HepG2 (cell line): ENCODE measurements around the gene DCDC2. TPM values are rescaled to one million over a fixed set of nuclear protein-coding genes. Genes with fewer than 3 reads are reported as not detected.
"Not testable (repeated sequence)": the region's sequence is repeated elsewhere in the genome, so short reads cannot be mapped to it uniquely, and the experiment has no call there.

Source experiments
- ARID4A ChIP-seq: sonication (generic); formaldehyde crosslinking; IDR thresholded peaks from 2 replicates; pipeline ENCODE4 v1.5.0; 2020; ENCODE audit warnings: mild to moderate bottlenecking, missing genetic modification reagents, borderline replicate concordance
- ELF4 ChIP-seq: sonication (generic); formaldehyde crosslinking; IDR thresholded peaks from 2 replicates; pipeline ENCODE4 v1.5.0; 2020; ENCODE audit warnings: missing genetic modification reagents, mild to moderate bottlenecking, moderate library complexity, borderline replicate concordance
- MIXL1 ChIP-seq: IDR thresholded peaks from 2 replicates; pipeline ENCODE4 v1.6.1; 2016
- NKX3-1 ChIP-seq: sonication (generic); formaldehyde crosslinking; IDR thresholded peaks from 2 replicates; pipeline ENCODE4 v1.5.0; 2020; ENCODE audit warnings: missing genetic modification reagents
- SOX6 ChIP-seq, 2 experiments: fragments of 450-650 bp in 1 of 2; sonication (generic) in 1 of 2; formaldehyde crosslinking in 1 of 2; IDR thresholded peaks; 2 replicates each; pipeline versions ENCODE4 v1.4.0 to v1.6.1; 2017 to 2020; ENCODE audit warnings: antibody characterized with exemption in 1 of 2, mild to moderate bottlenecking in 1 of 2, missing genetic modification reagents in 1 of 2
- YY1 ChIP-seq: IDR thresholded peaks from 2 replicates; pipeline ENCODE4 v1.6.1; 2011; ENCODE audit warnings: low read length, low read depth, moderate library complexity, mild to moderate bottlenecking; ENCODE audit not compliant: insufficient read depth, insufficient replicate concordance
- ZBTB10 ChIP-seq: sonication (generic); formaldehyde crosslinking; IDR thresholded peaks from 2 replicates; pipeline ENCODE4 v1.4.0; 2020; ENCODE audit warnings: missing genetic modification reagents, borderline replicate concordance
- ZBTB20 ChIP-seq: sonication (generic); formaldehyde crosslinking; IDR thresholded peaks from 2 replicates; pipeline ENCODE4 v1.8.1; 2023; ENCODE audit warnings: missing genetic modification reagents, low read depth, mild to moderate bottlenecking, borderline replicate concordance
- ZBTB25 ChIP-seq: IDR thresholded peaks from 2 replicates; pipeline ENCODE4 v1.6.1; 2018; ENCODE audit warnings: missing genetic modification reagents
- ZBTB3 ChIP-seq: sonication (generic); formaldehyde crosslinking; IDR thresholded peaks from 2 replicates; pipeline ENCODE4 v1.4.0; 2020; ENCODE audit warnings: low read depth, mild to moderate bottlenecking, moderate library complexity, missing genetic modification reagents, borderline replicate concordance
- ZNF629 ChIP-seq: sonication (generic); formaldehyde crosslinking; conservative IDR thresholded peaks from 2 replicates; pipeline ENCODE4 v1.5.0; 2020; ENCODE audit warnings: missing genetic modification reagents
- polyA plus RNA-seq, 8 experiments: library from polyadenylated mRNA; depleted of rRNA in 3 of 8; stranded (reverse) in 7 of 8; unstranded in 1 of 8; fragments of >200 nt; fragmentation: Illumina TruSeq in 4 of 8; extraction: Trizol in 4 of 8; gene quantifications; 2 replicates each; pipeline versions ENCODE4 v1.2.1 to v1.2.3, GENCODE V29; 2011 to 2016; ENCODE audit warnings: low read depth in 4 of 8, missing spikeins in 1 of 8, mixed read lengths in 1 of 8; ENCODE audit not compliant: insufficient read depth in 1 of 8
- total RNA-seq, 5 experiments: library from RNA; depleted of rRNA; stranded (reverse); fragments of >200 nt; fragmentation: Illumina TruSeq; extraction: Trizol; gene quantifications; 2 replicates each; pipeline ENCODE4 v1.2.3, GENCODE V29; 2016; ENCODE audit warnings: low read depth in 1 of 5
- TF ChIP-seq, protein P1 (sequence below): sonication (generic); formaldehyde crosslinking; IDR thresholded peaks from 2 replicates; pipeline ENCODE4 v1.5.1; 2020; ENCODE audit warnings: mild to moderate bottlenecking, moderate library complexity, missing genetic modification reagents
- TF ChIP-seq, protein P2 (sequence below): IDR thresholded peaks from 2 replicates; pipeline ENCODE4 v1.6.1; 2016; ENCODE audit warnings: low read depth, borderline replicate concordance
- TF ChIP-seq, protein P3 (sequence below): sonication (generic); formaldehyde crosslinking; IDR thresholded peaks from 2 replicates; pipeline ENCODE4 v1.4.0; 2020; ENCODE audit warnings: missing genetic modification reagents

The DCDC2 gene
- total and polyA plus RNA-seq, 2 of the 13 experiments (the other 11 are each of a cell fraction or from before 2014, with no cell fraction given): 9.0 to 36.2 TPM

DNA sequence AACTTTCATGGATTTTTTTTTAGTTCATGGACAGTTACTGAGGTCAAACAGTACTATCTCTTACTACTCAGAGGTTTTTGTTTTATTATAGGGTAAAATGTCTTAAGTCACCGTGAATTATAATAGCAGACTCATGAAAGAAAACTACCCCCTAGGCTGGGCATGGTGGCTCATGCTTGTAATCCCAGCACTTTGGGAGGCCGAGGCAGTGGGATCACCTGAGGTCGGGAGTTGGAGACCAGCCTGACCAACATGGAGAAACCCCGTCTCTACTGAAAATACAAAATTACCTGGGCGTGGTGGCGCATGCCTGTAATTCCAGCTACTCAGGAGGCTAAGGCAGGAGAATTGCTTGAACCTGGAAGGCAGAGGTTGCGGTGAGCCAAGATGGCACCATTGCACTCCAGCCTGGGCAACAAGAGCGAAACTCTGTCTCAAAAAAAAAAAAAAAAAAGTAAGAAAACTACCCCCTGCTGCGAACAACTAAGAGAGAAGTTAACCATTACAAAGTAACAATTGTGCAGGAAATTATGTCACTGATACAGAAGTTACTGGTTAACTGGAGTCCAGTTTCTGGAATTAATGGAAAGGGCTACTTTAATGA is 25.1 kb upstream of the DCDC2 start (continued):
- 0 out of 2 replicates have a peak, but pooled peaks have one; percentile 57 for TF ChIP-seq ZBTB3 (CRISPR knock-in tag)
- TF ChIP-seq, protein P1, sequence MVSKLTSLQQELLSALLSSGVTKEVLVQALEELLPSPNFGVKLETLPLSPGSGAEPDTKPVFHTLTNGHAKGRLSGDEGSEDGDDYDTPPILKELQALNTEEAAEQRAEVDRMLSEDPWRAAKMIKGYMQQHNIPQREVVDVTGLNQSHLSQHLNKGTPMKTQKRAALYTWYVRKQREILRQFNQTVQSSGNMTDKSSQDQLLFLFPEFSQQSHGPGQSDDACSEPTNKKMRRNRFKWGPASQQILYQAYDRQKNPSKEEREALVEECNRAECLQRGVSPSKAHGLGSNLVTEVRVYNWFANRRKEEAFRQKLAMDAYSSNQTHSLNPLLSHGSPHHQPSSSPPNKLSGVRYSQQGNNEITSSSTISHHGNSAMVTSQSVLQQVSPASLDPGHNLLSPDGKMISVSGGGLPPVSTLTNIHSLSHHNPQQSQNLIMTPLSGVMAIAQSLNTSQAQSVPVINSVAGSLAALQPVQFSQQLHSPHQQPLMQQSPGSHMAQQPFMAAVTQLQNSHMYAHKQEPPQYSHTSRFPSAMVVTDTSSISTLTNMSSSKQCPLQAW (CRISPR knock-in tag): peak; percentile 68; the same call in 1 of the 2 replicates
- peak; percentile 65; the same call in 1 of the 2 replicates for TF ChIP-seq MIXL1
- TF ChIP-seq ARID4A (CRISPR knock-in tag): peak; percentile 39; the same call in 1 of the 2 replicates
- not testable (repeated sequence) for TF ChIP-seq SOX6 (IDR thresholded peaks at IDR 0.05)
- peak; percentile 94 for TF ChIP-seq SOX6 (CRISPR knock-in tag; IDR thresholded peaks at IDR 0.05)
- 0 out of 2 replicates have a peak, but pooled peaks have one; percentile 39 for TF ChIP-seq NKX3-1 (CRISPR knock-in tag)
- TF ChIP-seq YY1: peak; percentile 42
- TF ChIP-seq, protein P2, sequence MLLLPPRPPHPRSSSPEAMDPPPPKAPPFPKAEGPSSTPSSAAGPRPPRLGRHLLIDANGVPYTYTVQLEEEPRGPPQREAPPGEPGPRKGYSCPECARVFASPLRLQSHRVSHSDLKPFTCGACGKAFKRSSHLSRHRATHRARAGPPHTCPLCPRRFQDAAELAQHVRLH (CRISPR knock-in tag): 0 out of 2 replicates have a peak, but pooled peaks have one; percentile 23
- 0 out of 2 replicates have a peak, but pooled peaks have one; percentile 31 for TF ChIP-seq ZBTB10 (CRISPR knock-in tag)
- TF ChIP-seq ZBTB20 (CRISPR knock-in tag): 0 out of 2 replicates have a peak, but pooled peaks have one; percentile 51
- 0 out of 2 replicates have a peak, but pooled peaks have one; percentile 11 for TF ChIP-seq ZNF629 (CRISPR knock-in tag)
- TF ChIP-seq ELF4: 0 out of 2 replicates have a peak, but pooled peaks have one; percentile 30
- 0 out of 2 replicates have a peak, but pooled peaks have one; percentile 56 for TF ChIP-seq ZBTB25 (CRISPR knock-in tag)
- TF ChIP-seq, protein P3, sequence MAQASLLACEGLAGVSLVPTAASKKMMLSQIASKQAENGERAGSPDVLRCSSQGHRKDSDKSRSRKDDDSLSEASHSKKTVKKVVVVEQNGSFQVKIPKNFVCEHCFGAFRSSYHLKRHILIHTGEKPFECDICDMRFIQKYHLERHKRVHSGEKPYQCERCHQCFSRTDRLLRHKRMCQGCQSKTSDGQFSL (CRISPR knock-in tag): peak; percentile 38; the same call in 1 of the 2 replicates
